HTR-8/SVneo (cell line): Measurements from ENCODE around the gene TIGD2.

ENCODE experiments used
- DNase-seq: peaks from one replicate; pipeline ENCODE4 v3.0.0; 2011; ENCODE audit warnings: low spot score, mixed read lengths; ENCODE audit not compliant: insufficient read length
- FAIRE-seq: peaks from 2 replicates; lab custom pipeline; 2011; peaks lifted over from hg19 to GRCh38; lab: Jason Lieb, UNC

Gene TIGD2

GRCh38 chr4:89110986-89111832 lies at the start of gene TIGD2:
TSS of gene TIGD2 (plus strand) at chr4:89111533. CDS start at chr4:89112975, 1,442 bp downstream.
- DNase-seq, result peak; percentile 69
- FAIRE-seq, result no peak

GRCh38 chr4:89064848-89065247 lies 46.5 kb upstream of the TIGD2 start:
- no peak for DNase-seq

GRCh38 chr4:89067417-89067816 lies 43.9 kb upstream of the TIGD2 start:
- FAIRE-seq (no peak), DNase-seq (no peak)

More at GRCh38 chr4:89064848-89065247, 46.5 kb upstream of the TIGD2 start:
- no peak for FAIRE-seq

GRCh38 chr4:89069481-89069880 lies 41.9 kb upstream of the TIGD2 start:
- FAIRE-seq (no peak), DNase-seq (no peak)

- FAIRE-seq, result no peak
- no peak for DNase-seq
Measured at GRCh38 chr4:89070041-89070440, 41.3 kb upstream of the TIGD2 start.

GRCh38 chr4:89071311-89071710 lies 40.0 kb upstream of the TIGD2 start:
- FAIRE-seq, result no peak

GRCh38 chr4:89072921-89073320 lies 38.4 kb upstream of the TIGD2 start:
- no peak for DNase-seq
- FAIRE-seq, result no peak

More at GRCh38 chr4:89071311-89071710, 40.0 kb upstream of the TIGD2 start:
- no peak for DNase-seq

GRCh38 chr4:89077761-89078160 lies 33.6 kb upstream of the TIGD2 start:
- FAIRE-seq (no peak), DNase-seq (no peak)

- no peak for DNase-seq
- no peak for FAIRE-seq
Measured at GRCh38 chr4:89078300-89078699, 33.0 kb upstream of the TIGD2 start.

GRCh38 chr4:89099034-89099433 lies 12.3 kb upstream of the TIGD2 start:
- no peak for FAIRE-seq
- DNase-seq, result no peak

- DNase-seq (no peak), FAIRE-seq (no peak)
Measured at GRCh38 chr4:89099471-89099870, 11.9 kb upstream of the TIGD2 start.

GRCh38 chr4:89100853-89101252 lies 10.5 kb upstream of the TIGD2 start:
- DNase-seq (no peak), FAIRE-seq (no peak)

- FAIRE-seq (no peak), DNase-seq (no peak)
Measured at GRCh38 chr4:89101256-89102161, 9.8 kb upstream of the TIGD2 start.

GRCh38 chr4:89105726-89106125 lies 5.6 kb upstream of the TIGD2 start:
- FAIRE-seq (no peak), DNase-seq (no peak)

GRCh38 chr4:89108091-89108490 lies 3.2 kb upstream of the TIGD2 start:
- DNase-seq (no peak), FAIRE-seq (no peak)

GRCh38 chr4:89109841-89110540 lies 1.3 kb upstream of the TIGD2 start:
- no peak for FAIRE-seq

GRCh38 chr4:89110541-89110985 lies 770 bp upstream of the TIGD2 start:
- FAIRE-seq, result no peak

More at GRCh38 chr4:89109841-89110540, 1.3 kb upstream of the TIGD2 start:
- no peak for DNase-seq

GRCh38 chr4:89111833-89112563 lies 665 bp downstream of the TIGD2 start:
- DNase-seq, result peak; percentile 50
- FAIRE-seq, result no peak

More at GRCh38 chr4:89110541-89110985, 770 bp upstream of the TIGD2 start:
- no peak for DNase-seq

- no peak for DNase-seq
- FAIRE-seq, result no peak
Measured at GRCh38 chr4:89113415-89113814, 2.1 kb downstream of the TIGD2 start.
